HepG2 (cell line): ENCODE measurements around the gene SP140L. TPM values are rescaled to one million over a fixed set of nuclear protein-coding genes. Genes with fewer than 3 reads are reported as not detected.

ENCODE experiments used
- HDAC6 ChIP-seq: fragments of 200-600 bp; sonication (generic); IDR thresholded peaks from 2 replicates; pipeline ENCODE4 v1.7.0; 2017; ENCODE audit warnings: mild to moderate bottlenecking, antibody characterized with exemption, low read length, low read depth
- KAT7 ChIP-seq: IDR thresholded peaks from 2 replicates; pipeline ENCODE4 v1.6.1; 2018; ENCODE audit warnings: borderline replicate concordance, missing compliant biosample characterization
- KMT2B ChIP-seq: IDR thresholded peaks from 2 replicates; pipeline ENCODE4 v1.6.1; 2016; ENCODE audit warnings: missing genetic modification reagents, missing compliant biosample characterization
- PCBP2 ChIP-seq: fragments of 200-400 bp; formaldehyde crosslinking; optimal IDR thresholded peaks from 2 replicates; pipeline ENCODE3; 2018; ENCODE audit warnings: low read length, low read depth; ENCODE audit not compliant: poor library complexity, severe bottlenecking
- PHF20 ChIP-seq: sonication (generic); formaldehyde crosslinking; IDR thresholded peaks from 2 replicates; pipeline ENCODE4 v1.5.0; 2020; ENCODE audit warnings: mild to moderate bottlenecking, missing genetic modification reagents
- SALL1 ChIP-seq: sonication (generic); formaldehyde crosslinking; IDR thresholded peaks from 2 replicates; pipeline ENCODE4 v1.8.0; 2022; ENCODE audit warnings: mild to moderate bottlenecking, missing genetic modification reagents
- SMAD1 ChIP-seq: sonication (generic); formaldehyde crosslinking; IDR thresholded peaks from 2 replicates; pipeline ENCODE4 v1.4.0; 2020; ENCODE audit warnings: missing genetic modification reagents, low read depth, mild to moderate bottlenecking, borderline replicate concordance
- SP140L ChIP-seq: sonication (generic); formaldehyde crosslinking; IDR thresholded peaks from 2 replicates; pipeline ENCODE4 v1.4.0; 2020; ENCODE audit warnings: missing genetic modification reagents, borderline replicate concordance
- SP5 ChIP-seq: IDR thresholded peaks from 2 replicates; pipeline ENCODE4 v1.6.1; 2016; ENCODE audit warnings: low read depth, borderline replicate concordance
- ZFP37 ChIP-seq: sonication (generic); formaldehyde crosslinking; IDR thresholded peaks from 2 replicates; pipeline ENCODE4 v1.4.0; 2020; ENCODE audit warnings: missing genetic modification reagents, borderline replicate concordance
- ZFP41 ChIP-seq: sonication (generic); formaldehyde crosslinking; IDR thresholded peaks from 2 replicates; pipeline ENCODE4 v1.4.0; 2020; ENCODE audit warnings: mild to moderate bottlenecking, missing genetic modification reagents, borderline replicate concordance
- ZNF232 ChIP-seq: sonication (generic); formaldehyde crosslinking; IDR thresholded peaks from 2 replicates; pipeline ENCODE4 v1.4.0; 2020; ENCODE audit warnings: missing genetic modification reagents, borderline replicate concordance
- ZNF251 ChIP-seq: sonication (generic); formaldehyde crosslinking; IDR thresholded peaks from 2 replicates; pipeline ENCODE4 v1.9.0; 2021; ENCODE audit warnings: mild to moderate bottlenecking, missing genetic modification reagents
- ZNF546 ChIP-seq: sonication (generic); formaldehyde crosslinking; conservative IDR thresholded peaks from 2 replicates; pipeline ENCODE4 v1.8.1; 2023; ENCODE audit warnings: mild to moderate bottlenecking, missing genetic modification reagents
- ZNF556 ChIP-seq: sonication (generic); formaldehyde crosslinking; IDR thresholded peaks from 2 replicates; pipeline ENCODE4 v1.4.0; 2020; ENCODE audit warnings: mild to moderate bottlenecking, missing genetic modification reagents, borderline replicate concordance
- ZNF670 ChIP-seq: sonication (generic); formaldehyde crosslinking; IDR thresholded peaks from 2 replicates; pipeline ENCODE4 v1.8.0; 2022; ENCODE audit warnings: mild to moderate bottlenecking, missing genetic modification reagents, borderline replicate concordance
- ZNF746 ChIP-seq: sonication (generic); formaldehyde crosslinking; IDR thresholded peaks from 2 replicates; pipeline ENCODE4 v1.8.0; 2022; ENCODE audit warnings: mild to moderate bottlenecking, missing genetic modification reagents
- polyA plus RNA-seq, 8 experiments: library from polyadenylated mRNA; depleted of rRNA in 3 of 8; stranded (reverse) in 7 of 8; unstranded in 1 of 8; fragments of >200 nt; fragmentation: Illumina TruSeq in 4 of 8; extraction: Trizol in 4 of 8; gene quantifications; 2 replicates each; pipeline versions ENCODE4 v1.2.1 to v1.2.3, GENCODE V29; 2011 to 2016; ENCODE audit warnings: low read depth in 4 of 8, missing spikeins in 1 of 8, mixed read lengths in 1 of 8; ENCODE audit not compliant: insufficient read depth in 1 of 8
- total RNA-seq, 5 experiments: library from RNA; depleted of rRNA; stranded (reverse); fragments of >200 nt; fragmentation: Illumina TruSeq; extraction: Trizol; gene quantifications; 2 replicates each; pipeline ENCODE4 v1.2.3, GENCODE V29; 2016; ENCODE audit warnings: low read depth in 1 of 5
- TF ChIP-seq, protein P1 (sequence below): sonication (generic); formaldehyde crosslinking; IDR thresholded peaks from 2 replicates; pipeline ENCODE4 v1.4.0; 2020; ENCODE audit warnings: missing genetic modification reagents, borderline replicate concordance
- TF ChIP-seq, protein P2 (sequence below): sonication (generic); formaldehyde crosslinking; IDR thresholded peaks from 2 replicates; pipeline ENCODE4 v1.4.0; 2020; ENCODE audit warnings: low read depth, mild to moderate bottlenecking, missing genetic modification reagents
- TF ChIP-seq, protein P3 (sequence below): IDR thresholded peaks from 2 replicates; pipeline ENCODE4 v1.6.1; 2012; ENCODE audit warnings: inconsistent platforms
- TF ChIP-seq, protein P4 (sequence below): sonication (generic); formaldehyde crosslinking; IDR thresholded peaks from 2 replicates; pipeline ENCODE4 v1.8.0; 2022; ENCODE audit warnings: mild to moderate bottlenecking, missing genetic modification reagents, borderline replicate concordance

SP140L gene
- total and polyA plus RNA-seq, 2 of the 13 experiments (the other 11 are each of a cell fraction or from before 2014, with no cell fraction given) = 10.9 to 17.5 TPM

DNA sequence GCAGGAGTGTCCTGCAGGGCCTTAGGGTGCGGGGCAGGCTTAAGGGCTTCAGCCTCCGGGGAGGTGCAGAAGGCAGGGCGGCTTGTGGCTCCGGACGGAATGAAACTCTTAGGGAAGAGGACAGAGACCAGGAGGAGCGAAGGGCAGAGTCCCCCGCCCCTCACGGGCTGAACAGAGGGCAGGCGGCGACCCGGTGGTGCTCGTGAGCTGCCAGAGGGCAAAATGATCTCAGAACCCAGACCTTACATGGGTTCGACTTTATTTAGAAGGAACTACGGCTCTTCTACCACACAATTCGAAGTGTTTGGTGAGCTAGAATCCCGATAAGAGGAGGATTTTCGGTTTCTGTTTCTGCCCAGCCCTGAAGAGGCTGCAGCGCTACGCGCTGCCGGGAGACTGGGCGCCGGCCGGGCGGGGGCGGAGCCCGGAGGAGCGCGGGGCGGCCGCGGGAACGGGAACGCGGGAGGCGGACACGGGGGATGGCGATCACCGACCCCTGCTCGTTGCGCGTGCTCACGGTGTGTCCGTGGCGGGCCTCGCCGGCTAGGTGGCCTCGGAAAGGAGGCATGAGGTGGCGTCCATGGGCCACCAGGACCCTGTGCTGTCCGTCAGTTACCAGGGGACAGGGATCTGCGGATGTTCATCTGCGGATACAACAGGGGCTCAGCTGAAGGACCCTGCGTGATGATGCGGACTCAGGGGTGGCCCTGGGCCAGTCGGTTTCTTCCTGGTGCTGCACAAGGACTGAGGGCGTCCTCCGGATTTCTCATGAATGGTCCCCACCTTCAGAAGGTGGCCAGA lies 84.8 kb downstream of the SP140L start (continued):
- peak; percentile 45; the same call in 1 of the 2 replicates for TF ChIP-seq PHF20 (CRISPR knock-in tag)
- TF ChIP-seq ZFP37 (CRISPR knock-in tag) = peak; percentile 43; the same call in 1 of the 2 replicates
- no peak for TF ChIP-seq SP140L (CRISPR knock-in tag)
- no peak for TF ChIP-seq ZNF251 (CRISPR knock-in tag)
- TF ChIP-seq ZFP41 = 0 out of 2 replicates have a peak, but pooled peaks have one; percentile 67
- no peak for TF ChIP-seq PCBP2
- TF ChIP-seq HDAC6 = no peak
- TF ChIP-seq ZNF746 (CRISPR knock-in tag) = 0 out of 2 replicates have a peak, but pooled peaks have one; percentile 11
- TF ChIP-seq, protein P1, sequence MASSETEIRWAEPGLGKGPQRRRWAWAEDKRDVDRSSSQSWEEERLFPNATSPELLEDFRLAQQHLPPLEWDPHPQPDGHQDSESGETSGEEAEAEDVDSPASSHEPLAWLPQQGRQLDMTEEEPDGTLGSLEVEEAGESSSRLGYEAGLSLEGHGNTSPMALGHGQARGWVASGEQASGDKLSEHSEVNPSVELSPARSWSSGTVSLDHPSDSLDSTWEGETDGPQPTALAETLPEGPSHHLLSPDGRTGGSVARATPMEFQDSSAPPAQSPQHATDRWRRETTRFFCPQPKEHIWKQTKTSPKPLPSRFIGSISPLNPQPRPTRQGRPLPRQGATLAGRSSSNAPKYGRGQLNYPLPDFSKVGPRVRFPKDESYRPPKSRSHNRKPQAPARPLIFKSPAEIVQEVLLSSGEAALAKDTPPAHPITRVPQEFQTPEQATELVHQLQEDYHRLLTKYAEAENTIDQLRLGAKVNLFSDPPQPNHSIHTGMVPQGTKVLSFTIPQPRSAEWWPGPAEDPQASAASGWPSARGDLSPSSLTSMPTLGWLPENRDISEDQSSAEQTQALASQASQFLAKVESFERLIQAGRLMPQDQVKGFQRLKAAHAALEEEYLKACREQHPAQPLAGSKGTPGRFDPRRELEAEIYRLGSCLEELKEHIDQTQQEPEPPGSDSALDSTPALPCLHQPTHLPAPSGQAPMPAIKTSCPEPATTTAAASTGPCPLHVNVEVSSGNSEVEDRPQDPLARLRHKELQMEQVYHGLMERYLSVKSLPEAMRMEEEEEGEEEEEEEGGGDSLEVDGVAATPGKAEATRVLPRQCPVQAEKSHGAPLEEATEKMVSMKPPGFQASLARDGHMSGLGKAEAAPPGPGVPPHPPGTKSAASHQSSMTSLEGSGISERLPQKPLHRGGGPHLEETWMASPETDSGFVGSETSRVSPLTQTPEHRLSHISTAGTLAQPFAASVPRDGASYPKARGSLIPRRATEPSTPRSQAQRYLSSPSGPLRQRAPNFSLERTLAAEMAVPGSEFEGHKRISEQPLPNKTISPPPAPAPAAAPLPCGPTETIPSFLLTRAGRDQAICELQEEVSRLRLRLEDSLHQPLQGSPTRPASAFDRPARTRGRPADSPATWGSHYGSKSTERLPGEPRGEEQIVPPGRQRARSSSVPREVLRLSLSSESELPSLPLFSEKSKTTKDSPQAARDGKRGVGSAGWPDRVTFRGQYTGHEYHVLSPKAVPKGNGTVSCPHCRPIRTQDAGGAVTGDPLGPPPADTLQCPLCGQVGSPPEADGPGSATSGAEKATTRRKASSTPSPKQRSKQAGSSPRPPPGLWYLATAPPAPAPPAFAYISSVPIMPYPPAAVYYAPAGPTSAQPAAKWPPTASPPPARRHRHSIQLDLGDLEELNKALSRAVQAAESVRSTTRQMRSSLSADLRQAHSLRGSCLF (CRISPR knock-in tag) = no peak
- peak; percentile 59; the same call in 1 of the 2 replicates for TF ChIP-seq SALL1
- peak; percentile 92; the same call in 1 of the 2 replicates for TF ChIP-seq ZNF546
- TF ChIP-seq ZNF232 (CRISPR knock-in tag) = peak; percentile 81; the same call in 1 of the 2 replicates
- TF ChIP-seq, protein P2, sequence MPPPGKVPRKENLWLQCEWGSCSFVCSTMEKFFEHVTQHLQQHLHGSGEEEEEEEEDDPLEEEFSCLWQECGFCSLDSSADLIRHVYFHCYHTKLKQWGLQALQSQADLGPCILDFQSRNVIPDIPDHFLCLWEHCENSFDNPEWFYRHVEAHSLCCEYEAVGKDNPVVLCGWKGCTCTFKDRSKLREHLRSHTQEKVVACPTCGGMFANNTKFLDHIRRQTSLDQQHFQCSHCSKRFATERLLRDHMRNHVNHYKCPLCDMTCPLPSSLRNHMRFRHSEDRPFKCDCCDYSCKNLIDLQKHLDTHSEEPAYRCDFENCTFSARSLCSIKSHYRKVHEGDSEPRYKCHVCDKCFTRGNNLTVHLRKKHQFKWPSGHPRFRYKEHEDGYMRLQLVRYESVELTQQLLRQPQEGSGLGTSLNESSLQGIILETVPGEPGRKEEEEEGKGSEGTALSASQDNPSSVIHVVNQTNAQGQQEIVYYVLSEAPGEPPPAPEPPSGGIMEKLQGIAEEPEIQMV (CRISPR knock-in tag) = no peak
- peak; percentile 90 for TF ChIP-seq ZNF556
- TF ChIP-seq KAT7 (CRISPR knock-in tag) = peak; percentile 62; the same call in 1 of the 2 replicates
- TF ChIP-seq, protein P3, sequence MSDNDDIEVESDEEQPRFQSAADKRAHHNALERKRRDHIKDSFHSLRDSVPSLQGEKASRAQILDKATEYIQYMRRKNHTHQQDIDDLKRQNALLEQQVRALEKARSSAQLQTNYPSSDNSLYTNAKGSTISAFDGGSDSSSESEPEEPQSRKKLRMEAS = peak; percentile 77
- TF ChIP-seq, protein P4, sequence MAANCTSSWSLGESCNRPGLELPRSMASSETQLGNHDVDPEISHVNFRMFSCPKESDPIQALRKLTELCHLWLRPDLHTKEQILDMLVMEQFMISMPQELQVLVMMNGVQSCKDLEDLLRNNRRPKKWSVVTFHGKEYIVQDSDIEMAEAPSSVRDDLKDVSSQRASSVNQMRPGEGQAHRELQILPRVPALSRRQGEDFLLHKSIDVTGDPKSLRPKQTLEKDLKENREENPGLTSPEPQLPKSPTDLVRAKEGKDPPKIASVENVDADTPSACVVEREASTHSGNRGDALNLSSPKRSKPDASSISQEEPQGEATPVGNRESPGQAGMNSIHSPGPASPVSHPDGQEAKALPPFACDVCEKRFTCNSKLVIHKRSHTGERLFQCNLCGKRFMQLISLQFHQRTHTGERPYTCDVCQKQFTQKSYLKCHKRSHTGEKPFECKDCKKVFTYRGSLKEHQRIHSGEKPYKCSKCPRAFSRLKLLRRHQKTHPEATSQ (CRISPR knock-in tag) = no peak
- peak; percentile 77; the same call in 1 of the 2 replicates for TF ChIP-seq KMT2B (CRISPR knock-in tag)
- peak; percentile 60; the same call in 1 of the 2 replicates for TF ChIP-seq ZNF670 (CRISPR knock-in tag)
- peak; percentile 25; the same call in 1 of the 2 replicates for TF ChIP-seq SP5 (CRISPR knock-in tag)
- TF ChIP-seq SMAD1 = 0 out of 2 replicates have a peak, but pooled peaks have one; percentile 57
